K562 (cell line): ENCODE data around the gene PSMB2. TPM values are rescaled to one million over a fixed set of nuclear protein-coding genes. Genes with fewer than 3 reads are reported as not detected.
A peak's percentile ranks its signal among the peaks of the same experiment; 100 is the strongest.

Experiments used
- ARID1B ChIP-seq: fragments of 450-650 bp; IDR thresholded peaks from 2 replicates; pipeline ENCODE4 v1.6.1; 2016; ENCODE audit warnings: antibody characterized with exemption, mild to moderate bottlenecking, inconsistent platforms
- CEBPZ ChIP-seq: fragments of 150-350 bp; IDR thresholded peaks from 2 replicates; pipeline ENCODE4 v1.6.1; 2014; ENCODE audit warnings: low read depth, mild to moderate bottlenecking, low read length, borderline replicate concordance
- CREM ChIP-seq: IDR thresholded peaks from 2 replicates; pipeline ENCODE4 v1.6.1; 2014; ENCODE audit warnings: antibody characterized with exemption, low read depth
- ESRRB ChIP-seq: fragments of 250-450 bp; sonication (Bioruptor Pico); IDR thresholded peaks from 2 replicates; pipeline ENCODE4 v1.5.0; 2020; ENCODE audit warnings: mild to moderate bottlenecking, moderate library complexity, borderline replicate concordance
- FOS ChIP-seq: IDR thresholded peaks from 3 replicates; pipeline ENCODE4 v1.6.1; 2011; ENCODE audit not compliant: insufficient read length; ENCODE audit errors: extremely low read depth
- GABPA ChIP-seq: fragments of 200-800 bp; sonication (Bioruptor generic); conservative IDR thresholded peaks from 2 replicates; pipeline ENCODE4 v1.6.1; 2016; ENCODE audit warnings: low read depth, missing genetic modification characterization, missing compliant biosample characterization
- KDM2B ChIP-seq: fragments of 250-450 bp; sonication (Bioruptor Pico); IDR thresholded peaks from 2 replicates; pipeline ENCODE4 v1.8.0; 2021; ENCODE audit warnings: mild to moderate bottlenecking, moderate library complexity
- MAFF ChIP-seq: IDR thresholded peaks from 2 replicates; pipeline ENCODE4 v1.6.1; 2012; ENCODE audit warnings: low read length, improper control_type of control experiment
- MAX ChIP-seq: sonication (generic); formaldehyde crosslinking; IDR thresholded peaks from 2 replicates; pipeline ENCODE4 v1.9.0; 2022; ENCODE audit warnings: mild to moderate bottlenecking, missing genetic modification reagents
- SETDB1 ChIP-seq: IDR thresholded peaks from one replicate; pipeline ENCODE4 v1.6.1; 2012; ENCODE audit warnings: low read length, control low read depth, inconsistent platforms
- SMARCA5 ChIP-seq: fragments of 450-650 bp; IDR thresholded peaks from 2 replicates; pipeline ENCODE4 v1.6.1; 2016
- SRSF1 ChIP-seq: fragments of 200-400 bp; formaldehyde crosslinking; IDR thresholded peaks from 2 replicates; pipeline ENCODE4 v1.6.1; 2017; ENCODE audit warnings: mild to moderate bottlenecking, low read depth, low read length, moderate library complexity
- TSHZ1 ChIP-seq: fragments of 250-450 bp; sonication (Bioruptor Pico); IDR thresholded peaks from 2 replicates; pipeline ENCODE4 v1.4.0; 2020; ENCODE audit warnings: mild to moderate bottlenecking, moderate library complexity
- ZBTB9 ChIP-seq: fragments of 450-650 bp; formaldehyde crosslinking; IDR thresholded peaks from 2 replicates; pipeline ENCODE4 v1.4.0; 2020; ENCODE audit warnings: mild to moderate bottlenecking, moderate library complexity
- ZFPM2 ChIP-seq: fragments of 250-450 bp; sonication (Bioruptor Pico); IDR thresholded peaks from 2 replicates; pipeline ENCODE4 v1.5.1; 2022; ENCODE audit warnings: mild to moderate bottlenecking
- ZNF263 ChIP-seq: sonication (generic); formaldehyde crosslinking; IDR thresholded peaks from 2 replicates; pipeline ENCODE4 v1.8.0; 2022; ENCODE audit warnings: mild to moderate bottlenecking, missing genetic modification reagents, borderline replicate concordance
- ZNF766 ChIP-seq: fragments of 200-800 bp; sonication (Bioruptor generic); conservative IDR thresholded peaks from 2 replicates; pipeline ENCODE4 v1.6.1; 2016; ENCODE audit warnings: missing genetic modification characterization, missing compliant biosample characterization
- polyA plus RNA-seq, 8 experiments: library from polyadenylated mRNA; depleted of rRNA in 4 of 8; stranded (reverse) in 5 of 8; unstranded in 3 of 8; fragments of >200 nt; fragmentation: Nextera tagmentation in 2 of 8; fragmentation: Illumina TruSeq in 1 of 8; extraction: Ambion mirVana in 2 of 8; extraction: Trizol in 1 of 8; gene quantifications; 2 replicates each; pipeline versions ENCODE4 v1.2.1 to v1.2.3, GENCODE V29; 2011 to 2014; ENCODE audit warnings: inconsistent platforms in 1 of 8, missing spikeins in 1 of 8
- total RNA-seq, 7 experiments: library from RNA; depleted of rRNA in 6 of 7; stranded (reverse); fragments of >200 nt in 6 of 7; fragmentation: Illumina TruSeq in 2 of 7; extraction: Trizol in 2 of 7; gene quantifications; 2 replicates each; pipeline versions ENCODE4 v1.2.1 to v1.2.3, GENCODE V29; 2011 to 2021; ENCODE audit warnings: low replicate concordance in 1 of 7
- TF ChIP-seq, protein P1 (sequence below): sonication (generic); formaldehyde crosslinking; IDR thresholded peaks from 2 replicates; pipeline ENCODE4 v1.8.1; 2023; ENCODE audit warnings: mild to moderate bottlenecking, missing genetic modification reagents

PSMB2 gene
- total and polyA plus RNA-seq, 9 of the 15 experiments (the other 6 are each of a cell fraction or from before 2014, with no cell fraction given), result 71.7 to 543 (median 165) TPM

- TF ChIP-seq MAX (CRISPR knock-in tag) (peak; percentile 69), ZNF263 (CRISPR knock-in tag) (peak; percentile 29; the same call in 1 of the 2 replicates), ARID1B (no peak; the same call in 1 of the 2 replicates), SRSF1 (0 out of 2 replicates have a peak, but pooled peaks have one; percentile 56), ZNF766 (peak; percentile 15; the same call in 1 of the 2 replicates), SETDB1 (no peak), ZFPM2 (CRISPR knock-in tag) (no peak), KDM2B (CRISPR knock-in tag) (no peak), SMARCA5 (no peak), CEBPZ (no peak), ESRRB (no peak), MAFF (no peak), ZBTB9 (CRISPR knock-in tag) (no peak), FOS (no peak), TSHZ1 (CRISPR knock-in tag) (no peak), GABPA (tag) (peak; percentile 100), CREM (no peak)
- TF ChIP-seq, protein P1, sequence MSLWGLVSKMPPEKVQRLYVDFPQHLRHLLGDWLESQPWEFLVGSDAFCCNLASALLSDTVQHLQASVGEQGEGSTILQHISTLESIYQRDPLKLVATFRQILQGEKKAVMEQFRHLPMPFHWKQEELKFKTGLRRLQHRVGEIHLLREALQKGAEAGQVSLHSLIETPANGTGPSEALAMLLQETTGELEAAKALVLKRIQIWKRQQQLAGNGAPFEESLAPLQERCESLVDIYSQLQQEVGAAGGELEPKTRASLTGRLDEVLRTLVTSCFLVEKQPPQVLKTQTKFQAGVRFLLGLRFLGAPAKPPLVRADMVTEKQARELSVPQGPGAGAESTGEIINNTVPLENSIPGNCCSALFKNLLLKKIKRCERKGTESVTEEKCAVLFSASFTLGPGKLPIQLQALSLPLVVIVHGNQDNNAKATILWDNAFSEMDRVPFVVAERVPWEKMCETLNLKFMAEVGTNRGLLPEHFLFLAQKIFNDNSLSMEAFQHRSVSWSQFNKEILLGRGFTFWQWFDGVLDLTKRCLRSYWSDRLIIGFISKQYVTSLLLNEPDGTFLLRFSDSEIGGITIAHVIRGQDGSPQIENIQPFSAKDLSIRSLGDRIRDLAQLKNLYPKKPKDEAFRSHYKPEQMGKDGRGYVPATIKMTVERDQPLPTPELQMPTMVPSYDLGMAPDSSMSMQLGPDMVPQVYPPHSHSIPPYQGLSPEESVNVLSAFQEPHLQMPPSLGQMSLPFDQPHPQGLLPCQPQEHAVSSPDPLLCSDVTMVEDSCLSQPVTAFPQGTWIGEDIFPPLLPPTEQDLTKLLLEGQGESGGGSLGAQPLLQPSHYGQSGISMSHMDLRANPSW (CRISPR knock-in tag), result no peak; the same call in 1 of the 2 replicates
Measured at GRCh38 chr1:35557118-35557610, 84.2 kb downstream of the PSMB2 start, which contains the start of gene KIAA0319L (continued).
